Measurements from ENCODE around the gene TFDP2. TPM values are rescaled to one million over a fixed set of nuclear protein-coding genes. Genes with fewer than 3 reads are reported as not detected.

The TFDP2 gene
- total RNA-seq, 1 experiment from 2014 or later: 76.0 TPM

- no peak overlapping the region for H2BK20ac ChIP-seq (ENCODE audit: low read depth, low read length, poor library complexity, severe bottlenecking)
- H3K9me3 ChIP-seq (ENCODE audit: control insufficient read depth, low read depth, low read length): no peaks in the 10 kb centered on the region
- H4K20me1 ChIP-seq (ENCODE audit: control insufficient read depth, insufficient read depth, insufficient read length): no peaks in the 10 kb centered on the region
- no CpG with 5 or more reads among the region's 4 CpGs for whole genome bisulfite sequencing (ENCODE audit: extremely low coverage, insufficient read length, low lambda C conversion rate)
- Mint-ChIP-seq H3K27me3 (ENCODE audit: low read depth) (no peaks in the 10 kb centered on the region), H3K4me3 (no peak overlapping the region), H3K9me3 (no peaks in the 10 kb centered on the region; a peak in 1 of 5 replicates), H3K27ac (peak overlapping the region in 2 of 3 experiments; percentile 60 to 67; a peak in 2 of 7 replicates), H3K4me1 (peaks cover 6 to 11% of the 10 kb centered on the region in 2 experiments), H3K36me3 (ENCODE audit: insufficient read depth in 1 of 3, low read depth in 3 of 3) (no peaks in the 10 kb centered on the region)
- H2BK12ac ChIP-seq (ENCODE audit: insufficient read length, low read depth, low read length): no peak overlapping the region
- H3K4me2 ChIP-seq (ENCODE audit: insufficient read depth, insufficient read length, low read length): no peak overlapping the region
- no peak for TF ChIP-seq CTCF (conservative IDR thresholded peaks at IDR 0.05)
- no peak overlapping the region for H2BK5ac ChIP-seq (ENCODE audit: insufficient read length, low read length)
- H3K9ac ChIP-seq (ENCODE audit: extremely low read depth, insufficient read length, low read length): no peak overlapping the region
- no peak overlapping the region for H2BK120ac ChIP-seq (ENCODE audit: low read depth, low read length, poor library complexity, severe bottlenecking)
- no peak overlapping the region for H4K5ac ChIP-seq (ENCODE audit: insufficient read length, low read depth, low read length)
- no peak overlapping the region for H4K91ac ChIP-seq (ENCODE audit: insufficient read length, low read depth, low read length)
- H3K27me3 ChIP-seq (ENCODE audit: insufficient read depth, low read length): no peaks in the 10 kb centered on the region
- no peak for DNase-seq
- H3K23ac ChIP-seq (ENCODE audit: insufficient read length, low read depth, low read length): no peak overlapping the region
- no peaks in the 10 kb centered on the region for H3K23me2 ChIP-seq (ENCODE audit: insufficient read length, low read depth, low read length, poor library complexity, severe bottlenecking)
- H4K8ac ChIP-seq (replicated peaks; ENCODE audit: insufficient read length, low read depth, low read length): no peak overlapping the region
- no peak overlapping the region for H2AFZ ChIP-seq (ENCODE audit: low read length)
- H3K4ac ChIP-seq (ENCODE audit: low read depth, low read length): no peak overlapping the region
- H3K27ac ChIP-seq (ENCODE audit: insufficient read length, low read depth, low read length): no peak overlapping the region
- no peak overlapping the region for H2AK5ac ChIP-seq (ENCODE audit: insufficient read length, low read length)
- H2BK15ac ChIP-seq (ENCODE audit: low read depth, low read length): no peak overlapping the region
- H3K79me1 ChIP-seq (ENCODE audit: insufficient read depth, low read depth, low read length, poor library complexity, severe bottlenecking): no peaks in the 10 kb centered on the region
- no peak overlapping the region for H3K18ac ChIP-seq (ENCODE audit: insufficient read length, low read depth, low read length)
- H3K14ac ChIP-seq (ENCODE audit: insufficient read depth, low read length): no peak overlapping the region
- no peaks in the 10 kb centered on the region for H3K79me2 ChIP-seq (ENCODE audit: insufficient read depth, low read length)
- H3K4me1 ChIP-seq (ENCODE audit: insufficient read depth, low read length): no peaks in the 10 kb centered on the region; the same call in 1 of the 2 replicates
- no peak overlapping the region for H3T11ph ChIP-seq (ENCODE audit: low read length)
- H3K56ac ChIP-seq (ENCODE audit: insufficient read length, low read depth, low read length): no peak overlapping the region
Observed at GRCh38 chr3:142115867-142116668, 33.3 kb downstream of the TFDP2 start.
